HG03039 (cell line): ENCODE data around the gene HS6ST3.
"Not testable (repeated sequence)": the region's sequence is repeated elsewhere in the genome, so short reads cannot be mapped to it uniquely, and the experiment has no call there.

ENCODE experiments used
- ATAC-seq: cut with Tn5 transposase; IDR thresholded peaks from one replicate; pipeline ENCODE4 v1.9.1; 2021; ENCODE audit warnings: mild to moderate bottlenecking, moderate library complexity; ENCODE audit not compliant: unreplicated experiment

The HS6ST3 gene

GRCh38 chr13:96778302-96778701 is 688.4 kb downstream of the HS6ST3 start:
- ATAC-seq = not testable (repeated sequence)

- no peak for ATAC-seq
Observed at GRCh38 chr13:96779691-96780090, 689.8 kb downstream of the HS6ST3 start.

- no peak for ATAC-seq
Observed at GRCh38 chr13:96780105-96780504, 690.2 kb downstream of the HS6ST3 start.

GRCh38 chr13:96781141-96781540 is 691.2 kb downstream of the HS6ST3 start:
- ATAC-seq = no peak

GRCh38 chr13:96782186-96782585 is 692.3 kb downstream of the HS6ST3 start:
- no peak for ATAC-seq

GRCh38 chr13:96783057-96783456 is 693.1 kb downstream of the HS6ST3 start:
- no peak for ATAC-seq

- ATAC-seq = no peak
Observed at GRCh38 chr13:96783511-96783910, 693.6 kb downstream of the HS6ST3 start.

- ATAC-seq = no peak
Observed at GRCh38 chr13:96785986-96786385, 696.1 kb downstream of the HS6ST3 start.

GRCh38 chr13:96792188-96792587 is 702.3 kb downstream of the HS6ST3 start:
- ATAC-seq = no peak

GRCh38 chr13:96792736-96793403 is 703.0 kb downstream of the HS6ST3 start:
- ATAC-seq = no peak

GRCh38 chr13:96793404-96793755 is 703.5 kb downstream of the HS6ST3 start:
- no peak for ATAC-seq

- no peak for ATAC-seq
Observed at GRCh38 chr13:96794669-96795068, 704.8 kb downstream of the HS6ST3 start.

- ATAC-seq = no peak
Observed at GRCh38 chr13:96795670-96796069, 705.8 kb downstream of the HS6ST3 start.

- ATAC-seq = no peak
Observed at GRCh38 chr13:96796091-96796633, 706.3 kb downstream of the HS6ST3 start.

GRCh38 chr13:96797136-96797535 is 707.2 kb downstream of the HS6ST3 start:
- ATAC-seq = no peak

GRCh38 chr13:96803456-96804100 is 713.7 kb downstream of the HS6ST3 start:
- ATAC-seq = no peak

GRCh38 chr13:96804174-96804573 is 714.3 kb downstream of the HS6ST3 start:
- ATAC-seq = no peak

GRCh38 chr13:96806746-96807145 is 716.8 kb downstream of the HS6ST3 start:
- ATAC-seq = no peak

- no peak for ATAC-seq
Observed at GRCh38 chr13:96809366-96810096, 719.6 kb downstream of the HS6ST3 start.

GRCh38 chr13:96810104-96810503 is 720.2 kb downstream of the HS6ST3 start:
- no peak for ATAC-seq

GRCh38 chr13:96811049-96811448 is 721.1 kb downstream of the HS6ST3 start:
- no peak for ATAC-seq

GRCh38 chr13:96816261-96816660 is 726.4 kb downstream of the HS6ST3 start:
- ATAC-seq = no peak
